Sigmoid colon (tissue), 7 donors: ENCODE results near the gene STPG1. TPM values are rescaled to one million over a fixed set of nuclear protein-coding genes. Genes with fewer than 3 reads are reported as not detected.

ENCODE experiments used
- DNase-seq: peaks from one replicate; pipeline ENCODE4 v3.0.0-alpha.2; 2019
- H3K27ac ChIP-seq, 4 donors: fragments of 200-600 bp; sonication (generic); one replicate each; pipeline ENCODE4 v1.5.1; 2016 to 2019; ENCODE audit warnings: mild to moderate bottlenecking in 1 of 4
- H3K27me3 ChIP-seq, 3 donors: fragments of 200-600 bp; sonication (generic); one replicate each; pipeline ENCODE4 v1.5.1; 2019; ENCODE audit warnings: mild to moderate bottlenecking in 1 of 3
- H3K36me3 ChIP-seq, 4 donors: fragments of 200-600 bp; sonication (generic); one replicate each; pipeline ENCODE4 v1.5.1; 2016 to 2019
- H3K4me1 ChIP-seq, 4 donors: fragments of 200-600 bp; sonication (generic); one replicate each; pipeline ENCODE4 v1.5.1; 2017 to 2019
- H3K4me3 ChIP-seq, 4 donors: fragments of 200-600 bp; sonication (generic); one replicate each; pipeline ENCODE4 v1.5.1; 2017 to 2019; ENCODE audit warnings: mild to moderate bottlenecking in 2 of 4, moderate library complexity in 1 of 4
- H3K9me3 ChIP-seq, 4 donors: fragments of 200-600 bp in 3 of 4; sonication (generic) in 3 of 4; one replicate each; pipeline versions ENCODE4 v1.5.1 to v1.6.1; 2013 to 2019
- CTCF ChIP-seq, 4 experiments: fragments of 450-650 bp in 3 of 4; fragments of 200-600 bp in 1 of 4; IDR thresholded peaks; one replicate each; pipeline ENCODE4 v1.5.1; 2016 to 2019; ENCODE audit warnings: antibody characterized with exemption in 4 of 4, mild to moderate bottlenecking in 3 of 4, moderate library complexity in 2 of 4
- EP300 ChIP-seq, 4 donors: sonication (generic); formaldehyde crosslinking; IDR thresholded peaks; one replicate each; pipeline ENCODE4 v1.6.1; 2017; ENCODE audit warnings: antibody characterized with exemption in 4 of 4
- POLR2A ChIP-seq, 2 donors: fragments of 450-650 bp; IDR thresholded peaks; one replicate each; pipeline ENCODE4 v1.6.1; 2016; ENCODE audit warnings: antibody characterized with exemption in 2 of 2, mild to moderate bottlenecking in 2 of 2, moderate library complexity in 2 of 2
- POLR2AphosphoS5 ChIP-seq, 4 donors: sonication (generic); formaldehyde crosslinking; IDR thresholded peaks; one replicate each; pipeline ENCODE4 v1.6.1; 2017; ENCODE audit warnings: antibody characterized with exemption in 4 of 4
- WGBS, 2 donors: extraction: QIAGEN DNeasy Blood & Tissue Kit; methylation state at CpG; one replicate each; pipeline ENCODE4 v1.1.7; 2013; 5-methylcytosine and 5-hydroxymethylcytosine counted together
- intact Hi-C: fragments of 100-400 bp; cut with DNase I; formaldehyde crosslinking; loops from one replicate; pipeline ENCODE4 v1.15.1; 2023
- polyA plus RNA-seq, 3 donors: library from polyadenylated mRNA; stranded (reverse); fragments of 200-250 nt; gene quantifications; one replicate each; pipeline ENCODE4 v1.2.3, GENCODE V29; 2013
- total RNA-seq, 4 donors: library from RNA; depleted of rRNA; stranded (reverse); fragments of >200 nt; gene quantifications; one replicate each; pipeline ENCODE4 v1.1.0, GENCODE V29; 2016
- donor health status: healthy with polysubstance abuse.
- donor health status: Bipolar disorder and iron deficiency.
- donor health status: healthy.

The STPG1 gene
- total and polyA plus RNA-seq, 7 donors, result 2.3 to 12.7 (median 4.6) TPM

- Histone ChIP-seq H3K36me3 (peaks cover 0 to 10% (median under 1%) of the 10 kb centered on the region in 4 donors), H3K9me3 (no peaks in the 10 kb centered on the region), H3K27me3 (no peaks in the 10 kb centered on the region), H3K27ac (no peak overlapping the region), H3K4me1 (no peaks in the 10 kb centered on the region), H3K4me3 (no peak overlapping the region)
- TF ChIP-seq POLR2A (IDR thresholded peaks at IDR 0.05) (no peak), EP300 (IDR thresholded peaks at IDR 0.05) (no peak)
- intact Hi-C loops, result no loop called here
- WGBS, 2 donors, result 89 to 98% methylated on average over 1 of the region's 1 CpG
- no peak for DNase-seq
Measured at GRCh38 chr1:24427545-24427862, 13.9 kb upstream of the STPG1 start.

- no peak for DNase-seq
- no peak overlapping the region for H3K27ac ChIP-seq
- intact Hi-C loops, result no loop called here
- no peaks in the 10 kb centered on the region for H3K4me1 ChIP-seq
- H3K9me3 ChIP-seq, result no peaks in the 10 kb centered on the region
- H3K36me3 ChIP-seq, result peaks cover 0 to 16% (median 3%) of the 10 kb centered on the region in 4 donors
- TF ChIP-seq POLR2A (IDR thresholded peaks at IDR 0.05) (no peak), CTCF (IDR thresholded peaks at IDR 0.05) (no peak), POLR2AphosphoS5 (IDR thresholded peaks at IDR 0.05) (no peak), EP300 (IDR thresholded peaks at IDR 0.05) (no peak)
- H3K27me3 ChIP-seq, result no peaks in the 10 kb centered on the region
- WGBS, 2 donors, result 78 to 93% methylated on average over 7 of the region's 7 CpGs
- H3K4me3 ChIP-seq, result no peak overlapping the region
Measured at GRCh38 chr1:24426744-24427544, 13.4 kb upstream of the STPG1 start.

GRCh38 chr1:24425922-24426321 lies 12.3 kb upstream of the STPG1 start:
- H3K27me3 ChIP-seq, result no peaks in the 10 kb centered on the region
- TF ChIP-seq CTCF (IDR thresholded peaks at IDR 0.05), result no peak
- TF ChIP-seq EP300 (IDR thresholded peaks at IDR 0.05), result no peak
- no peak for TF ChIP-seq POLR2A (IDR thresholded peaks at IDR 0.05)
- TF ChIP-seq POLR2AphosphoS5 (IDR thresholded peaks at IDR 0.05), result no peak
- H3K9me3 ChIP-seq, result no peaks in the 10 kb centered on the region
- H3K36me3 ChIP-seq, result peaks cover 0 to 26% (median 6%) of the 10 kb centered on the region in 4 donors
- 56 to 77% methylated on average over 7 of the region's 7 CpGs for WGBS, 2 donors
- H3K4me1 ChIP-seq, result no peaks in the 10 kb centered on the region
- no peak overlapping the region for H3K27ac ChIP-seq
- intact Hi-C loops, result no loop called here
- no peak overlapping the region for H3K4me3 ChIP-seq
- DNase-seq, result no peak

- Histone ChIP-seq H3K4me1 (no peaks in the 10 kb centered on the region), H3K4me3 (no peak overlapping the region), H3K27me3 (no peaks in the 10 kb centered on the region), H3K36me3 (peaks cover 0 to 31% (median 6%) of the 10 kb centered on the region in 4 donors), H3K9me3 (no peaks in the 10 kb centered on the region), H3K27ac (no peak overlapping the region)
- WGBS, 2 donors, result 24 to 65% methylated on average over 3 of the region's 3 CpGs
- intact Hi-C loops, result no loop called here
- no peak for DNase-seq
- TF ChIP-seq EP300 (IDR thresholded peaks at IDR 0.05) (no peak), POLR2AphosphoS5 (IDR thresholded peaks at IDR 0.05) (no peak), POLR2A (IDR thresholded peaks at IDR 0.05) (no peak), CTCF (IDR thresholded peaks at IDR 0.05) (no peak)
Measured at GRCh38 chr1:24425441-24425840, 11.9 kb upstream of the STPG1 start.

- Histone ChIP-seq H3K27me3 (no peaks in the 10 kb centered on the region), H3K27ac (no peak overlapping the region), H3K4me3 (no peak overlapping the region), H3K36me3 (peaks cover 0 to 33% (median 6%) of the 10 kb centered on the region in 4 donors), H3K9me3 (no peaks in the 10 kb centered on the region), H3K4me1 (no peaks in the 10 kb centered on the region)
- WGBS, 2 donors, result 49 to 87% methylated on average over 3 of the region's 3 CpGs
- TF ChIP-seq EP300 (IDR thresholded peaks at IDR 0.05) (no peak), CTCF (IDR thresholded peaks at IDR 0.05) (no peak), POLR2AphosphoS5 (IDR thresholded peaks at IDR 0.05) (no peak), POLR2A (IDR thresholded peaks at IDR 0.05) (no peak)
- DNase-seq, result no peak
- intact Hi-C loops, result no loop called here
Measured at GRCh38 chr1:24424990-24425389, 11.4 kb upstream of the STPG1 start.
